Body of pancreas (tissue), 4 donors: ENCODE data around the gene FBN1. TPM values are rescaled to one million over a fixed set of nuclear protein-coding genes. Genes with fewer than 3 reads are reported as not detected.

Source experiments
- ATAC-seq: fragments of 150-250 bp; one replicate; pipeline ENCODE4 v1.9.1; 2016
- DNase-seq, 4 donors: peaks; one replicate each; pipeline ENCODE4 v3.0.0-alpha.2; 2019
- H3K27ac ChIP-seq, 4 donors: fragments of 200-600 bp; sonication (generic); 1 replicate in 3 of 4; 2 replicates in 1 of 4; pipeline versions ENCODE4 v1.5.1 to v1.6.1; 2016 to 2019; ENCODE audit warnings: mild to moderate bottlenecking in 1 of 4, mixed read lengths in 1 of 4, moderate library complexity in 1 of 4
- H3K27me3 ChIP-seq, 2 donors: fragments of 200-600 bp; sonication (generic); one replicate each; pipeline ENCODE4 v1.6.0; 2016; ENCODE audit warnings: mild to moderate bottlenecking in 1 of 2
- H3K36me3 ChIP-seq, 2 donors: fragments of 200-600 bp; sonication (generic); replicated peaks in 1 of 2; 2 replicates each; pipeline ENCODE4 v1.5.1; 2016; ENCODE audit warnings: low read depth in 2 of 2; ENCODE audit not compliant: insufficient read depth in 1 of 2
- H3K4me1 ChIP-seq: fragments of 200-600 bp; sonication (generic); one replicate; pipeline ENCODE4 v1.6.0; 2016
- H3K4me3 ChIP-seq, 2 donors: fragments of 200-600 bp; sonication (generic); 1 replicate in 1 of 2; 2 replicates in 1 of 2; pipeline ENCODE4 v1.5.1; 2016 to 2019
- H3K9me3 ChIP-seq, 3 donors: fragments of 200-600 bp; sonication (generic); 1 replicate in 2 of 3; 2 replicates in 1 of 3; pipeline ENCODE4 v1.5.1; 2016
- CTCF ChIP-seq, 7 experiments: fragments of 450-650 bp in 4 of 7; fragments of 200-600 bp in 3 of 7; sonication (generic) in 3 of 7; IDR thresholded peaks; one replicate each; pipeline ENCODE4 v1.5.1; 2016 to 2019; ENCODE audit warnings: antibody characterized with exemption in 7 of 7
- POLR2A ChIP-seq, 3 donors: fragments of 450-650 bp; IDR thresholded peaks; one replicate each; pipeline ENCODE4 v1.6.1; 2016; ENCODE audit warnings: antibody characterized with exemption in 3 of 3, mild to moderate bottlenecking in 2 of 3
- WGBS, 2 donors: methylation state at CpG; one replicate each; pipeline ENCODE4 v1.1.5; 2017; 5-methylcytosine and 5-hydroxymethylcytosine counted together
- intact Hi-C: fragments of 100-400 bp; cut with DNase I; formaldehyde crosslinking; loops from one replicate; pipeline ENCODE4 v1.15.1; 2023
- total RNA-seq, 2 donors: library from RNA; depleted of rRNA; stranded (reverse); fragments of >200 nt; gene quantifications; one replicate each; pipeline ENCODE4 v1.1.0, GENCODE V29; 2016

FBN1 gene
- total RNA-seq, 2 donors from 2014 or later: 12.7 to 51.1 TPM

DNA sequence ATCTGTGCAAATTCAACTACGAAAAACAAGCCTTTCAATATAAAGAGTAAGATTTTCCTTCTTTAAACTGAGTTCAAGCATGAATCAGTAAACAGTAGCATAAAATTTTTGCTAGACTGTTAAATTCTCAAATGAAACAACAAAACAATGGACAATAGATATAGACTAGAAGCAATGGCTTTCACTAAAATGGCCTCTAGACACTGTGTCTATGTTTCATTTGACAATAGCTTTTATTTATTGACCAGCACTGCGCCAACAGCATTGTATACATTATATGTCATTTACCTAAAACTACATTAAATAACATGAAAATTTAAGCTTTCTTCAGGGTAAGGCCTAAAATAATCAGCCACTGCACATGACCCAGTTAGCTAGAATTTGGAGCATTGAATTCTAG, 165.8 kb downstream of the FBN1 start:
- ATAC-seq: no peak
- intact Hi-C loops: no loop called here
- Histone ChIP-seq H3K27me3 (no peaks in the 10 kb centered on the region), H3K36me3 (no peaks in the 10 kb centered on the region), H3K9me3 (no peaks in the 10 kb centered on the region), H3K27ac (no peak overlapping the region), H3K4me1 (no peaks in the 10 kb centered on the region), H3K4me3 (no peak overlapping the region)
- no peak for DNase-seq
- no peak for TF ChIP-seq CTCF (IDR thresholded peaks at IDR 0.05)
- no peak for TF ChIP-seq POLR2A (IDR thresholded peaks at IDR 0.05)
- 87 to 95% methylated on average over 2 of the region's 2 CpGs for WGBS, 2 donors

DNA sequence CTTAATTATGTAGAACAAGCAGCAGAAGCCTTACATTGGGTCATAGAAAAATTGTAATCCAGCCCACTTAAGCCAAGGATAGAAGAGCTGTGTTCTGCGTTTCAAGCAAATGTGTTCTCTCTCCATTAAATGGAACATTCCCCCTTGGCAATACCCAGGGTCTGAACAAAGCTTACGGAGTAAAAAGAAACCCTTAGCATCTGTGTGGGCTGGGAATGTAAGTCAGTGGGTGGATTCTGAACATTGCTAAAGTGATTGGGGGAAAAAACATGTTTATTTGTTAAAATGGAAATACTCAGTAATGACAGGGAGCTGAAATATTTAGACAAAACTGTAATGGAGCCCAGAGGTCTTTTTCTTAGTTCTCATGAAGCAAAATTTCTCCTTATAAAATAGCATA, 166.9 kb downstream of the FBN1 start:
- 72 to 85% methylated on average over 2 of the region's 2 CpGs for WGBS, 2 donors
- ATAC-seq (no peak), DNase-seq (no peak)
- H3K27me3 ChIP-seq: no peaks in the 10 kb centered on the region
- H3K36me3 ChIP-seq: no peaks in the 10 kb centered on the region
- H3K27ac ChIP-seq: no peak overlapping the region
- no peaks in the 10 kb centered on the region for H3K4me1 ChIP-seq
- no peaks in the 10 kb centered on the region for H3K9me3 ChIP-seq
- no peak overlapping the region for H3K4me3 ChIP-seq
- TF ChIP-seq POLR2A (IDR thresholded peaks at IDR 0.05) (no peak), CTCF (IDR thresholded peaks at IDR 0.05) (no peak)
- intact Hi-C loops: no loop called here

DNA sequence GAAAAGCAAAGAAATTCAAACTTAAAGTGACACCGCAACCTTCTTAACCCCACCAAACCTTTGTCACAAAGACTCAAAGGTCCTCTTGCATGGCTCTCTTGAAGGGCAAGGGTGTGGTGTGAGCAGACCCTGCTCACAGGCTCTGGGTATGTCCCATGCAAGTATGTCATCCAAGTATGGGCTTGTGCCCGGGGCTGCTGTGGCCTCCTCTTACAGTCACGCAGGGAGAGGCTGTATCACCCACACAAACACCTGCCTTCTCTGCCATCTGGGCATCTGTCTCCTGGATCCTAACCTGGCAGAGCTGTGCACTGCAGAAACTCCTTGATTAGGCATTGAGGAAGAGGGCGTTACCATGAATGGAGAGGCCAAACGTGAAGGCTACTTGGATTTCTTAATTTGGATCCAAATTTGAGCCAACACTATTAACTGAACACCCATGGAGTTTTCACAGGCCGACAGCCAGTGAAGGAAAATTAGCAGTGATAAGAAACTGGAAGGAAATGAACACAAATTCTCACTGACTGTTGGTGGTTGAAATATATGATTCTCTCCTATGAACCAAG, 167.6 kb downstream of the FBN1 start:
- no peak overlapping the region for H3K27ac ChIP-seq
- H3K9me3 ChIP-seq: no peaks in the 10 kb centered on the region
- no peak for DNase-seq
- no peaks in the 10 kb centered on the region for H3K27me3 ChIP-seq
- no peaks in the 10 kb centered on the region for H3K4me1 ChIP-seq
- H3K4me3 ChIP-seq: no peak overlapping the region
- ATAC-seq: no peak
- intact Hi-C loops: no loop called here
- TF ChIP-seq CTCF (IDR thresholded peaks at IDR 0.05) (no peak), POLR2A (IDR thresholded peaks at IDR 0.05) (no peak)
- H3K36me3 ChIP-seq: no peaks in the 10 kb centered on the region
- WGBS, 2 donors: 71 to 81% methylated on average over 6 of the region's 6 CpGs

GRCh38 chr15:48475600-48476395, 169.7 kb downstream of the FBN1 start:
- Histone ChIP-seq H3K9me3 (no peaks in the 10 kb centered on the region), H3K4me1 (no peaks in the 10 kb centered on the region), H3K27ac (no peak overlapping the region), H3K36me3 (no peaks in the 10 kb centered on the region), H3K27me3 (no peaks in the 10 kb centered on the region), H3K4me3 (no peak overlapping the region)
- 94 to 95% methylated on average over 2 of the region's 2 CpGs for WGBS, 2 donors
- DNase-seq (no peak), ATAC-seq (no peak)
- intact Hi-C loops: no loop called here
- TF ChIP-seq POLR2A (IDR thresholded peaks at IDR 0.05): no peak
- no peak for TF ChIP-seq CTCF (IDR thresholded peaks at IDR 0.05)

- Histone ChIP-seq H3K36me3 (no peaks in the 10 kb centered on the region), H3K27ac (no peak overlapping the region), H3K9me3 (no peaks in the 10 kb centered on the region), H3K27me3 (no peaks in the 10 kb centered on the region), H3K4me1 (no peaks in the 10 kb centered on the region), H3K4me3 (no peak overlapping the region)
- 90 to 95% methylated on average over 2 of the region's 2 CpGs for WGBS, 2 donors
- DNase-seq (no peak), ATAC-seq (no peak)
- intact Hi-C loops: no loop called here
- TF ChIP-seq POLR2A (IDR thresholded peaks at IDR 0.05): no peak
- TF ChIP-seq CTCF (IDR thresholded peaks at IDR 0.05): no peak
Measured at GRCh38 chr15:48473667-48474066, 171.8 kb downstream of the FBN1 start.
